Upper lobe of left lung (tissue), 4 donors: ENCODE data around the gene C16orf82.

Experiments used
- POLR2A ChIP-seq, 4 donors: fragments of 450-650 bp; IDR thresholded peaks; one replicate each; pipeline ENCODE4 v1.5.1; 2016 to 2017; ENCODE audit warnings: antibody characterized with exemption in 4 of 4, mild to moderate bottlenecking in 2 of 4
- TF ChIP-seq, protein P1 (sequence below), 6 experiments: fragments of 450-650 bp in 4 of 6; fragments of 200-600 bp in 2 of 6; sonication (generic) in 2 of 6; IDR thresholded peaks; one replicate each; pipeline ENCODE4 v1.5.1; 2016 to 2019; ENCODE audit warnings: antibody characterized with exemption in 6 of 6

DNA sequence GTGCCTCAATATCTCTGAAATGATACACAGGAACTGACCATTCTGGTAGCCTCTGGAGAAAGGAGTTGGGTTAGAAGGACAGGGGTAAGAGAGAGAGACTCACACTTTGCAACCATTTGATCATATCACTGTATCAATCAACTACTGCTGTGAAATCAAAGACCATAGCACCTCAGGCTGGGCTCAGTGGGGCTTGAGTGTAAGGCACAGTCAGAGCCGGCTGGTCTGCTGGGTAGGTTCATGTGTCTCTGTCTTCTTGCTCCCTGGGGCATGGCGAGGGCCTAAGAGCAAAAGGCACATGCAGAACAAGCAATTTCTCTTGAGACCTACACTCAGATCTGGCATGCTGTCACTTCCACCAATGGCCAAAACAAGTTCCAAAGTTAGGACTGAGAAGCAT lies 46.7 kb upstream of the C16orf82 start:
- TF ChIP-seq POLR2A (IDR thresholded peaks at IDR 0.05) = no peak
- TF ChIP-seq, protein P1, sequence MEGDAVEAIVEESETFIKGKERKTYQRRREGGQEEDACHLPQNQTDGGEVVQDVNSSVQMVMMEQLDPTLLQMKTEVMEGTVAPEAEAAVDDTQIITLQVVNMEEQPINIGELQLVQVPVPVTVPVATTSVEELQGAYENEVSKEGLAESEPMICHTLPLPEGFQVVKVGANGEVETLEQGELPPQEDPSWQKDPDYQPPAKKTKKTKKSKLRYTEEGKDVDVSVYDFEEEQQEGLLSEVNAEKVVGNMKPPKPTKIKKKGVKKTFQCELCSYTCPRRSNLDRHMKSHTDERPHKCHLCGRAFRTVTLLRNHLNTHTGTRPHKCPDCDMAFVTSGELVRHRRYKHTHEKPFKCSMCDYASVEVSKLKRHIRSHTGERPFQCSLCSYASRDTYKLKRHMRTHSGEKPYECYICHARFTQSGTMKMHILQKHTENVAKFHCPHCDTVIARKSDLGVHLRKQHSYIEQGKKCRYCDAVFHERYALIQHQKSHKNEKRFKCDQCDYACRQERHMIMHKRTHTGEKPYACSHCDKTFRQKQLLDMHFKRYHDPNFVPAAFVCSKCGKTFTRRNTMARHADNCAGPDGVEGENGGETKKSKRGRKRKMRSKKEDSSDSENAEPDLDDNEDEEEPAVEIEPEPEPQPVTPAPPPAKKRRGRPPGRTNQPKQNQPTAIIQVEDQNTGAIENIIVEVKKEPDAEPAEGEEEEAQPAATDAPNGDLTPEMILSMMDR (IDR thresholded peaks at IDR 0.05) = no peak
